ENCODE data around the gene RPS19BP1.

The RPS19BP1 gene

GRCh38 chr22:39558254-39558727 lies 25.7 kb upstream of the RPS19BP1 start:
- no peaks in the 10 kb centered on the region for H3K36me3 ChIP-seq (ENCODE audit: control insufficient read depth, insufficient read depth, low read length)
- TF ChIP-seq CTCF (IDR thresholded peaks at IDR 0.05; ENCODE audit: insufficient read depth, low read length, poor library complexity, severe bottlenecking): no peak
- no peak for DNase-seq (ENCODE audit: extremely low read depth, insufficient read length)
- H3K27me3 ChIP-seq (replicated peaks; ENCODE audit: control insufficient read depth, insufficient read depth, low read length): no peaks in the 10 kb centered on the region; the same call in 1 of the 2 replicates
- H3K4me3 ChIP-seq (replicated peaks; ENCODE audit: low read depth, low read length): no peak overlapping the region

- Histone ChIP-seq H3K27me3 (replicated peaks; ENCODE audit: control insufficient read depth, insufficient read depth, low read length) (no peaks in the 10 kb centered on the region; the same call in 1 of the 2 replicates), H3K36me3 (ENCODE audit: control insufficient read depth, insufficient read depth, low read length) (no peaks in the 10 kb centered on the region), H3K4me3 (replicated peaks; ENCODE audit: low read depth, low read length) (no peak overlapping the region)
- TF ChIP-seq CTCF (IDR thresholded peaks at IDR 0.05; ENCODE audit: insufficient read depth, low read length, poor library complexity, severe bottlenecking): no peak
- DNase-seq (ENCODE audit: extremely low read depth, insufficient read length): no peak
Measured at GRCh38 chr22:39556970-39557841, 24.7 kb upstream of the RPS19BP1 start.

GRCh38 chr22:39554151-39554550 lies 21.6 kb upstream of the RPS19BP1 start:
- no peak for TF ChIP-seq CTCF (IDR thresholded peaks at IDR 0.05; ENCODE audit: insufficient read depth, low read length, poor library complexity, severe bottlenecking)
- Histone ChIP-seq H3K27me3 (replicated peaks; ENCODE audit: control insufficient read depth, insufficient read depth, low read length) (no peaks in the 10 kb centered on the region; the same call in 1 of the 2 replicates), H3K4me3 (replicated peaks; ENCODE audit: low read depth, low read length) (no peak overlapping the region), H3K36me3 (ENCODE audit: control insufficient read depth, insufficient read depth, low read length) (no peaks in the 10 kb centered on the region)
- DNase-seq (ENCODE audit: extremely low read depth, insufficient read length): no peak

GRCh38 chr22:39553429-39553828 lies 20.9 kb upstream of the RPS19BP1 start:
- H3K4me3 ChIP-seq (replicated peaks; ENCODE audit: low read depth, low read length): no peak overlapping the region
- no peak for DNase-seq (ENCODE audit: extremely low read depth, insufficient read length)
- no peaks in the 10 kb centered on the region; the same call in none of the 2 replicates for H3K27me3 ChIP-seq (replicated peaks; ENCODE audit: control insufficient read depth, insufficient read depth, low read length)
- H3K36me3 ChIP-seq (ENCODE audit: control insufficient read depth, insufficient read depth, low read length): no peaks in the 10 kb centered on the region
- no peak for TF ChIP-seq CTCF (IDR thresholded peaks at IDR 0.05; ENCODE audit: insufficient read depth, low read length, poor library complexity, severe bottlenecking)

- DNase-seq (ENCODE audit: extremely low read depth, insufficient read length): no peak
- Histone ChIP-seq H3K4me3 (replicated peaks; ENCODE audit: low read depth, low read length) (no peak overlapping the region), H3K36me3 (ENCODE audit: control insufficient read depth, insufficient read depth, low read length) (no peaks in the 10 kb centered on the region), H3K27me3 (replicated peaks; ENCODE audit: control insufficient read depth, insufficient read depth, low read length) (no peaks in the 10 kb centered on the region; the same call in none of the 2 replicates)
- TF ChIP-seq CTCF (IDR thresholded peaks at IDR 0.05; ENCODE audit: insufficient read depth, low read length, poor library complexity, severe bottlenecking): no peak
Measured at GRCh38 chr22:39547587-39547947, 15.0 kb upstream of the RPS19BP1 start.

Measured in GM06990 (cell line).